Esophagus muscularis mucosa (tissue), 4 donors: ENCODE results near the gene HLA-DPA1.

Experiments
- EP300 ChIP-seq: sonication (generic); formaldehyde crosslinking; IDR thresholded peaks from one replicate; pipeline ENCODE4 v1.6.1; 2017; ENCODE audit warnings: antibody characterized with exemption
- POLR2A ChIP-seq: fragments of 450-650 bp; IDR thresholded peaks from one replicate; pipeline ENCODE4 v1.6.1; 2017; ENCODE audit warnings: antibody characterized with exemption, moderate library complexity, mild to moderate bottlenecking, low read depth
- POLR2AphosphoS5 ChIP-seq, 2 donors: sonication (generic); formaldehyde crosslinking; IDR thresholded peaks; one replicate each; pipeline ENCODE4 v1.6.1; 2017; ENCODE audit warnings: antibody characterized with exemption in 2 of 2
- TF ChIP-seq, protein P1 (sequence below), 3 experiments: fragments of 200-600 bp in 2 of 3; fragments of 450-650 bp in 1 of 3; sonication (generic) in 2 of 3; IDR thresholded peaks; one replicate each; pipeline ENCODE4 v1.5.1; 2017 to 2019; ENCODE audit warnings: antibody characterized with exemption in 3 of 3, mild to moderate bottlenecking in 2 of 3, moderate library complexity in 1 of 3

- TF ChIP-seq POLR2A (no peak), POLR2AphosphoS5 (IDR thresholded peaks at IDR 0.05) (no peak), EP300 (no peak)
- TF ChIP-seq, protein P1, sequence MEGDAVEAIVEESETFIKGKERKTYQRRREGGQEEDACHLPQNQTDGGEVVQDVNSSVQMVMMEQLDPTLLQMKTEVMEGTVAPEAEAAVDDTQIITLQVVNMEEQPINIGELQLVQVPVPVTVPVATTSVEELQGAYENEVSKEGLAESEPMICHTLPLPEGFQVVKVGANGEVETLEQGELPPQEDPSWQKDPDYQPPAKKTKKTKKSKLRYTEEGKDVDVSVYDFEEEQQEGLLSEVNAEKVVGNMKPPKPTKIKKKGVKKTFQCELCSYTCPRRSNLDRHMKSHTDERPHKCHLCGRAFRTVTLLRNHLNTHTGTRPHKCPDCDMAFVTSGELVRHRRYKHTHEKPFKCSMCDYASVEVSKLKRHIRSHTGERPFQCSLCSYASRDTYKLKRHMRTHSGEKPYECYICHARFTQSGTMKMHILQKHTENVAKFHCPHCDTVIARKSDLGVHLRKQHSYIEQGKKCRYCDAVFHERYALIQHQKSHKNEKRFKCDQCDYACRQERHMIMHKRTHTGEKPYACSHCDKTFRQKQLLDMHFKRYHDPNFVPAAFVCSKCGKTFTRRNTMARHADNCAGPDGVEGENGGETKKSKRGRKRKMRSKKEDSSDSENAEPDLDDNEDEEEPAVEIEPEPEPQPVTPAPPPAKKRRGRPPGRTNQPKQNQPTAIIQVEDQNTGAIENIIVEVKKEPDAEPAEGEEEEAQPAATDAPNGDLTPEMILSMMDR (IDR thresholded peaks at IDR 0.05), result no peak
Observed at GRCh38 chr6:33093855-33094254, 20.4 kb upstream of the HLA-DPA1 start.
